ENCODE results near the gene C3. TPM values are rescaled to one million over a fixed set of nuclear protein-coding genes. Genes with fewer than 3 reads are reported as not detected.

The C3 gene
- total RNA-seq, 1 experiment from 2014 or later = 658 TPM

DNA sequence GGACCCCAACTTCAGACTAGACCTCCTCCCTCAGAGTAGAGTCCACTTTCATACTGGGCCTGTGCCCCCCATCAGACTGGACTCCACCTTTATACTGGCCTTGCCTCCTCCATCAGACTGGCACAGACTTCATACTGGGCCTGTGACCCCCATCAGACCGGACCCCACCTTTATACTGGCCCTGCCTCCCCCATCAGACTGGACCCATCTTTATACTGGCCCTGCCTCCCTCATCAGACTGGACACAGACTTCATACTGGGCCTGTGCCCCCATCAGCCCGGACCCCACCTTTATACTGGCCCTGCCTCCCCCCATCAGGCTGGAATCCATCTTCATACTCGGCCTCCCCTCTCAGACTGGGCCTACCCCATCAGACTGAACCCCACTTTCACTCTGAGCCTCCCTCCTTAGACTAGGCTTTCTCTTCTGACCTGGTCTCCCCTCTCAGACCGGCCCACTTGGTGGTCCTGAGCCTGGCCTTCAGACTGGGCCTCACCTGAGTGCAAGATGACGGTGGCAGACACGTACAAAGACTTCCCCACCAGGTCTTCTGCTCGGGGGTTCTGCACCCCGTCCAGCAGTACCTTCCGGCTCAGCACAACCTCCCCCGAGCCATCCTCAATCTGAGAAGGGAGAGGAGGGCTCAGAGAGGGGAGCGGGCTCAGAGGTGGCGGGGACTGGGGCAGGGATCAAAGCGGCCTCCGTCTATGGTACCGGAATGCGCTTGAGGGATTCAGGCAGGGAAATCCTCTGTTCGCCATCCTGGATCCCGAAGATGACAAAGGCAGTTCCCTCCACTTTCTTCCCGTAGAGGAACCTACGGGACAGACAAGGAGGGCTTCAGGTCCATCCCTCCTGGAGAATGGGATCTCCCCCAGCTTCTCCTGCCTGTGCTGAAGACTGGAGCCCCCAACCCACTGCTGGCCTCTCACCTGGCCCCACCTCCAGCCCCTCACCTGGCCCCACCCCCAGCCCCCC, 7.5 kb downstream of the C3 start:
- TF ChIP-seq, protein P1, sequence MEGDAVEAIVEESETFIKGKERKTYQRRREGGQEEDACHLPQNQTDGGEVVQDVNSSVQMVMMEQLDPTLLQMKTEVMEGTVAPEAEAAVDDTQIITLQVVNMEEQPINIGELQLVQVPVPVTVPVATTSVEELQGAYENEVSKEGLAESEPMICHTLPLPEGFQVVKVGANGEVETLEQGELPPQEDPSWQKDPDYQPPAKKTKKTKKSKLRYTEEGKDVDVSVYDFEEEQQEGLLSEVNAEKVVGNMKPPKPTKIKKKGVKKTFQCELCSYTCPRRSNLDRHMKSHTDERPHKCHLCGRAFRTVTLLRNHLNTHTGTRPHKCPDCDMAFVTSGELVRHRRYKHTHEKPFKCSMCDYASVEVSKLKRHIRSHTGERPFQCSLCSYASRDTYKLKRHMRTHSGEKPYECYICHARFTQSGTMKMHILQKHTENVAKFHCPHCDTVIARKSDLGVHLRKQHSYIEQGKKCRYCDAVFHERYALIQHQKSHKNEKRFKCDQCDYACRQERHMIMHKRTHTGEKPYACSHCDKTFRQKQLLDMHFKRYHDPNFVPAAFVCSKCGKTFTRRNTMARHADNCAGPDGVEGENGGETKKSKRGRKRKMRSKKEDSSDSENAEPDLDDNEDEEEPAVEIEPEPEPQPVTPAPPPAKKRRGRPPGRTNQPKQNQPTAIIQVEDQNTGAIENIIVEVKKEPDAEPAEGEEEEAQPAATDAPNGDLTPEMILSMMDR (IDR thresholded peaks at IDR 0.05; ENCODE audit: unreplicated experiment) = no peak
- peaks cover 4% of the 10 kb centered on the region for H3K9me3 Mint-ChIP-seq (ENCODE audit: low read depth, unreplicated experiment)
- no peak overlapping the region for H3K4me3 Mint-ChIP-seq (ENCODE audit: low read depth, unreplicated experiment)
- no peaks in the 10 kb centered on the region for H3K27me3 Mint-ChIP-seq (ENCODE audit: unreplicated experiment)
- DNase-seq = no peak
- H3K27ac Mint-ChIP-seq (ENCODE audit: unreplicated experiment) = no peak overlapping the region
- peaks cover 13% of the 10 kb centered on the region for H3K4me1 Mint-ChIP-seq (ENCODE audit: low read depth, unreplicated experiment)
- BruUV-seq (replicated peaks) = no TSS peak
- intact Hi-C loops (cut with micrococcal nuclease; ENCODE audit: unreplicated experiment) = no loop called here
- peaks cover 38% of the 10 kb centered on the region for H3K36me3 Mint-ChIP-seq (ENCODE audit: insufficient read depth, unreplicated experiment)
- CTCF ChIA-PET = no interaction called here

DNA sequence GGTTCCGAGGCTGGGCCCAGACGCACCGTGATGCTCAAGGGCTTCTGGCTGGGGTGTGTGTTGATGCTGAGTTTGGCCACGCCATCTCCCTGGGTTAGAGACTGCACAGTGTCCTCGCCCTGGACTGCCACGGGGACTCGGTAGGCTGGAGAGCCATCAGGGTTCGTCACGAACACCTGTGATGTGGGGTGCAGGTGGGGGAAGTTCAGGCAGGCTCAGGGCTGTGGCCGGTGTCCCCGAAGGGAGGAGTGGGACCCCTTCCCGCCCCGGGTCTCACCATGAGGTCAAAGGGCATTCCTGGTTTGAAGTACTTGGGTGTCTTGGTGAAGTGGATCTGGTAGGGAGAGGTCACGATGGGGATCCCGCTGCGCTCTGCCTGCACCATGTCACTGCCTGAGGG, 8.2 kb downstream of the C3 start:
- H3K4me3 Mint-ChIP-seq (ENCODE audit: low read depth, unreplicated experiment) = no peak overlapping the region
- peaks cover 5% of the 10 kb centered on the region for H3K4me1 Mint-ChIP-seq (ENCODE audit: low read depth, unreplicated experiment)
- no peak overlapping the region for H3K27ac Mint-ChIP-seq (ENCODE audit: unreplicated experiment)
- CTCF ChIA-PET = no interaction called here
- peaks cover 31% of the 10 kb centered on the region for H3K36me3 Mint-ChIP-seq (ENCODE audit: insufficient read depth, unreplicated experiment)
- intact Hi-C loops (cut with micrococcal nuclease; ENCODE audit: unreplicated experiment) = no loop called here
- H3K9me3 Mint-ChIP-seq (ENCODE audit: low read depth, unreplicated experiment) = peaks cover under 1% of the 10 kb centered on the region
- H3K27me3 Mint-ChIP-seq (ENCODE audit: unreplicated experiment) = no peaks in the 10 kb centered on the region
- BruUV-seq (replicated peaks) = no TSS peak
- TF ChIP-seq, protein P1 (IDR thresholded peaks at IDR 0.05; ENCODE audit: unreplicated experiment) = no peak
- DNase-seq = no peak

DNA sequence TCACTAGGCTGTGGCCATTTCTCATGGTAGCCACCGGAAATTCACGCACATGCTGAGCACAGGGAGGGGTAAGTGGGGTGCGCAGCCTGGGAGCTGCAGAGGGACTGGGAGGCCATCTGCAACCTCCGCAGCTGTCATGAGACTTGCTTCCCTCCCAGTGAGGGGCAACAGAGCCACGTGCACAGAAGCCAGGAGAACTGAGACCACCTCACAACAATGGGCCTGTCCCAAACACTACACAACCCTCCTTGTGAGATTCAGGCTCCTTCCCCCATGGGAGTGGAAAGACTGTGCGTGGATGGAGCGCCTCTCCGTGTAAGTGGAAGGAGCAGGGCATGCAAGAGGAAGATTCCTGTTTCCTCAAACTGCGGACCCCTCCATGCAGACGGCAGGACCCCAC, 8.8 kb downstream of the C3 start:
- no peak for DNase-seq
- Mint-ChIP-seq H3K27ac (ENCODE audit: unreplicated experiment) (no peak overlapping the region), H3K36me3 (ENCODE audit: insufficient read depth, unreplicated experiment) (peaks cover 27% of the 10 kb centered on the region), H3K4me3 (ENCODE audit: low read depth, unreplicated experiment) (no peak overlapping the region), H3K4me1 (ENCODE audit: low read depth, unreplicated experiment) (no peaks in the 10 kb centered on the region), H3K9me3 (ENCODE audit: low read depth, unreplicated experiment) (no peaks in the 10 kb centered on the region), H3K27me3 (ENCODE audit: unreplicated experiment) (no peaks in the 10 kb centered on the region)
- CTCF ChIA-PET = no interaction called here
- TF ChIP-seq, protein P1 (IDR thresholded peaks at IDR 0.05; ENCODE audit: unreplicated experiment) = no peak
- no TSS peak for BruUV-seq (replicated peaks)
- intact Hi-C loops (cut with micrococcal nuclease; ENCODE audit: unreplicated experiment) = no loop called here

DNA sequence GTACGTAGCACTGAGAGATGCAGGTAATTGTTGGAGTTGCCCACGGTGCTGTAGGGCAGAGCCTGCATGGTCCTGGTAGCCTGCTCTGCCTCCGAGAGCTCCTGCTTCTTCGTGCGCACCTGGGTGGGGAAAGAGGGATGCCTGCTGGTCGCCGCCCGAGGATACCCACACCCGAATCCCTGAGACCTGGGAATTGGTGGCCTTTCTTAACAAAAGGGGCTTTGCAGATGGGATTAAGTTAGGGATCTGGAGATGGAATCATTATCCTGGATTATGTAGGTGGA, 9.4 kb downstream of the C3 start:
- intact Hi-C loops (cut with micrococcal nuclease; ENCODE audit: unreplicated experiment) = no loop called here
- no TSS peak for BruUV-seq (replicated peaks)
- no peak overlapping the region for H3K27ac Mint-ChIP-seq (ENCODE audit: unreplicated experiment)
- TF ChIP-seq, protein P1 (IDR thresholded peaks at IDR 0.05; ENCODE audit: unreplicated experiment) = no peak
- H3K27me3 Mint-ChIP-seq (ENCODE audit: unreplicated experiment) = no peaks in the 10 kb centered on the region
- peaks cover 22% of the 10 kb centered on the region for H3K36me3 Mint-ChIP-seq (ENCODE audit: insufficient read depth, unreplicated experiment)
- no peaks in the 10 kb centered on the region for H3K4me1 Mint-ChIP-seq (ENCODE audit: low read depth, unreplicated experiment)
- H3K9me3 Mint-ChIP-seq (ENCODE audit: low read depth, unreplicated experiment) = no peaks in the 10 kb centered on the region
- CTCF ChIA-PET = no interaction called here
- DNase-seq = no peak
- no peak overlapping the region for H3K4me3 Mint-ChIP-seq (ENCODE audit: low read depth, unreplicated experiment)
